ENCODE measurements around the gene FGGY. TPM values are rescaled to one million over a fixed set of nuclear protein-coding genes. Genes with fewer than 3 reads are reported as not detected.
"Not testable (repeated sequence)": the region's sequence is repeated elsewhere in the genome, so short reads cannot be mapped to it uniquely, and the experiment has no call there.

FGGY gene
- total and polyA plus RNA-seq, 2 donors (not counting 1 experiment from before 2014, with no cell fraction given) = 6.1 to 38.5 TPM

DNA sequence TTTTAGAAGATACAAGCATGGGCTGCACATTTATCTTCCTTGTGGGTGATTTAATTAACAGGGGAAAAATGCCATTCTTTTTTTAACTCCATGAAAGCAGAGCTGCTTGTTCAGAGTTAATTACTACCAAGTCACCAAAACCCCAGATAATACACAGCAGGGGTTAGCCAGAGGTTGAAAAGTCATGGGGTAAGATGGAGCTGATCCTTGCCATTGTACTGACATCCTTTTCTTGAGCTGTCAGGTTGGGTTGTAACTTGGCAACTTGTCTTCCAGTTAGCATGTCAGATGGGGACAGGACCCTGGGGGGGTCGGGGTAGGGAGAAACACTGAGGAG lies 260.6 kb downstream of the FGGY start:
- Histone ChIP-seq H2AFZ (ENCODE audit: insufficient read depth, low read depth, low read length, poor library complexity, severe bottlenecking) (no peak overlapping the region), H3K36me3 (replicated peaks in 1 of 2; ENCODE audit: control extremely low read depth in 1 of 2, control insufficient read depth in 1 of 2, extremely low read depth in 1 of 2, insufficient read depth in 2 of 2, low read length in 1 of 2) (no peaks in the 10 kb centered on the region), H3K27ac (ENCODE audit: low read length in 2 of 2) (no peak overlapping the region), H3K9ac (ENCODE audit: low read length) (no peak overlapping the region), H4K20me1 (ENCODE audit: control insufficient read depth, insufficient read depth, low read length, poor library complexity, severe bottlenecking) (no peaks in the 10 kb centered on the region), H3K4me2 (replicated peaks; ENCODE audit: low read depth, low read length, poor library complexity, severe bottlenecking) (no peak overlapping the region), H3K4me3 (ENCODE audit: control extremely low read depth in 1 of 5, extremely low read depth in 1 of 5, insufficient read depth in 1 of 5, low read depth in 2 of 5, low read length in 4 of 5) (no peak overlapping the region), H3K9me3 (ENCODE audit: control extremely low read depth in 1 of 3, control insufficient read depth in 2 of 3, insufficient read depth in 1 of 3, low read length in 2 of 3) (peaks cover 3 to 14% (median 7%) of the 10 kb centered on the region in 3 donors), H3K4me1 (ENCODE audit: control insufficient read depth in 2 of 2, insufficient read depth in 2 of 2, low read length in 2 of 2) (peaks cover 22 to 25% of the 10 kb centered on the region in 2 donors), H3K27me3 (replicated peaks in 1 of 4; ENCODE audit: control extremely low read depth in 1 of 4, control insufficient read depth in 3 of 4, insufficient read depth in 4 of 4, low read length in 3 of 4) (no peaks in the 10 kb centered on the region), H3K79me2 (ENCODE audit: control insufficient read depth, insufficient read depth, low read length) (no peaks in the 10 kb centered on the region)
- Mint-ChIP-seq H3K27me3 (no peaks in the 10 kb centered on the region), H3K27ac (no peak overlapping the region), H3K4me3 (no peak overlapping the region), H3K4me1 (peaks cover 26% of the 10 kb centered on the region), H3K9me3 (ENCODE audit: insufficient read depth) (peaks cover 10% of the 10 kb centered on the region)
- DNase-seq (no peak), ATAC-seq (ENCODE audit: low read depth) (no peak)
- TF ChIP-seq, protein P1, sequence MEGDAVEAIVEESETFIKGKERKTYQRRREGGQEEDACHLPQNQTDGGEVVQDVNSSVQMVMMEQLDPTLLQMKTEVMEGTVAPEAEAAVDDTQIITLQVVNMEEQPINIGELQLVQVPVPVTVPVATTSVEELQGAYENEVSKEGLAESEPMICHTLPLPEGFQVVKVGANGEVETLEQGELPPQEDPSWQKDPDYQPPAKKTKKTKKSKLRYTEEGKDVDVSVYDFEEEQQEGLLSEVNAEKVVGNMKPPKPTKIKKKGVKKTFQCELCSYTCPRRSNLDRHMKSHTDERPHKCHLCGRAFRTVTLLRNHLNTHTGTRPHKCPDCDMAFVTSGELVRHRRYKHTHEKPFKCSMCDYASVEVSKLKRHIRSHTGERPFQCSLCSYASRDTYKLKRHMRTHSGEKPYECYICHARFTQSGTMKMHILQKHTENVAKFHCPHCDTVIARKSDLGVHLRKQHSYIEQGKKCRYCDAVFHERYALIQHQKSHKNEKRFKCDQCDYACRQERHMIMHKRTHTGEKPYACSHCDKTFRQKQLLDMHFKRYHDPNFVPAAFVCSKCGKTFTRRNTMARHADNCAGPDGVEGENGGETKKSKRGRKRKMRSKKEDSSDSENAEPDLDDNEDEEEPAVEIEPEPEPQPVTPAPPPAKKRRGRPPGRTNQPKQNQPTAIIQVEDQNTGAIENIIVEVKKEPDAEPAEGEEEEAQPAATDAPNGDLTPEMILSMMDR (IDR thresholded peaks at IDR 0.05) = no peak
- TF ChIP-seq EZH2 (IDR thresholded peaks at IDR 0.05; ENCODE audit: borderline replicate concordance, insufficient read depth, low read depth, low read length, poor library complexity, severe bottlenecking) = no peak
- ChIA-PET CTCF (no interaction called here), POLR2A (no interaction called here)
- 50% methylated on average over 1 of the region's 1 CpG for WGBS (ENCODE audit: insufficient coverage)
- intact Hi-C loops (cut with micrococcal nuclease) = no loop called here

DNA sequence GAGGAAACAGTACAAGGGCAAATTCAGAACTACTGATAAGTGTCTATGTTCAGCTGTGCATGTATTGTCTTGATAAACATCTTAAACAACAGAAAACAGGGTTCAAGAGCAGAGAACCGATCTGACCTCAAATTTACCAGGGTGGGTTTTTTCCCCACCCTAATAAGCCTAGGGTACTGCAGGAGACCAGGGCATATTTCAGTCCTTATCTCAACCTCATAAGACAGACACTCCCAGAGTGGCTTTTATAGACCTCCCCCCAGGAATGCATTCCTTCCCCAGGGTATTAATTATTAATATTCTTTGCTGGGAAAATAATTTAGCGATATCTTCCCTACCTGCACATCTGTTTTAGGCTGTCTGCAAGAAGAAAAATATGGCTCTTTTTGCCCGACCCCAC lies 261.7 kb downstream of the FGGY start:
- intact Hi-C loops (cut with micrococcal nuclease); DNase-seq; H3K9me3 Mint-ChIP-seq (ENCODE audit: insufficient read depth); H2AFZ ChIP-seq (ENCODE audit: insufficient read depth, low read depth, low read length, poor library complexity, severe bottlenecking); CTCF ChIA-PET; H3K4me2 ChIP-seq (replicated peaks; ENCODE audit: low read depth, low read length, poor library complexity, severe bottlenecking); H3K9ac ChIP-seq (ENCODE audit: low read length); POLR2A ChIA-PET; H3K27ac ChIP-seq (ENCODE audit: low read length in 2 of 2); H3K27ac Mint-ChIP-seq; H3K79me2 ChIP-seq (ENCODE audit: control insufficient read depth, insufficient read depth, low read length); H3K27me3 Mint-ChIP-seq; H3K27me3 ChIP-seq (replicated peaks in 1 of 4; ENCODE audit: control extremely low read depth in 1 of 4, control insufficient read depth in 3 of 4, insufficient read depth in 4 of 4, low read length in 3 of 4); H3K4me3 Mint-ChIP-seq; H3K4me3 ChIP-seq (ENCODE audit: control extremely low read depth in 1 of 5, extremely low read depth in 1 of 5, insufficient read depth in 1 of 5, low read depth in 2 of 5, low read length in 4 of 5); H4K20me1 ChIP-seq (ENCODE audit: control insufficient read depth, insufficient read depth, low read length, poor library complexity, severe bottlenecking); H3K36me3 ChIP-seq (replicated peaks in 1 of 2; ENCODE audit: control extremely low read depth in 1 of 2, control insufficient read depth in 1 of 2, extremely low read depth in 1 of 2, insufficient read depth in 2 of 2, low read length in 1 of 2); ATAC-seq (ENCODE audit: low read depth): not testable (repeated sequence)
- H3K4me1 Mint-ChIP-seq = peaks cover 36% of the 10 kb centered on the region
- peaks cover 27 to 30% of the 10 kb centered on the region in 2 donors for H3K4me1 ChIP-seq (ENCODE audit: control insufficient read depth in 2 of 2, insufficient read depth in 2 of 2, low read length in 2 of 2)
- H3K9me3 ChIP-seq (ENCODE audit: control extremely low read depth in 1 of 3, control insufficient read depth in 2 of 3, insufficient read depth in 1 of 3, low read length in 2 of 3) = peaks cover 3 to 14% (median 7%) of the 10 kb centered on the region in 3 donors
- WGBS (ENCODE audit: insufficient coverage) = 100% methylated on average over 1 of the region's 3 CpGs
